NCI-H2107 treated with DMSO at 0.1 percent for 48 hours (cell line): ENCODE results near the gene FGF22.
"Not testable (repeated sequence)": the region's sequence is repeated elsewhere in the genome, so short reads cannot be mapped to it uniquely, and the experiment has no call there.

Experiments
- DNase-seq: peaks from one replicate; lab custom pipeline; 2025; ENCODE audit not compliant: unreplicated experiment; lab: John Stamatoyannopoulos, UW

Gene FGF22

GRCh38 chr19:639253-640160 is at the start of gene FGF22:
Gene FGF22, plus strand, starts transcription at chr19:639879. Its CDS starts 47 bp downstream, at chr19:639926.
- peak; percentile 31 for DNase-seq

- DNase-seq = no peak
These were observed 49.3 kb upstream of the FGF22 start for GRCh38 chr19:590396-590745.

DNA sequence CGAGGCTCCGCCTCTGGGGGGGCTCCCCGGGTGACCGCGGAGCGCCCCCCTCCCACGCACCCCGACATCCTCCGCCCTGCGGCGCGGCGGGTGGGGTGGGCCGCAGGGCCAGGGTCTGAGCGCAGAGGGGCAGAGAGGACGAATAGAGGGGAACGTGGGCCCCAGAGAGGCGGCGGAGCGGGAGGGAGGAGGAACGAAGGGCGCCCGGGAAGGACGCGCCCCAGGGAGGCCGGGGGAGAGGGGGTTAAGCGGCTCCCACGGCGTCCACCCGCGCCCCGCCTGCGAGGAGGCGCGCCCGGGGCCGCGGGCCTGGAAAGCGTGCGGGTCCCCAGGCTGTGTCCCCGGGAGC is 49.0 kb upstream of the FGF22 start:
- no peak for DNase-seq

- DNase-seq = no peak
These were observed 48.4 kb upstream of the FGF22 start for GRCh38 chr19:591099-591958.

- DNase-seq = no peak
These were observed 47.6 kb upstream of the FGF22 start for GRCh38 chr19:592101-592500.

- DNase-seq = no peak
These were observed 46.6 kb upstream of the FGF22 start for GRCh38 chr19:593055-593454.

- no peak for DNase-seq
These were observed 46.2 kb upstream of the FGF22 start for GRCh38 chr19:593505-593904.

DNA sequence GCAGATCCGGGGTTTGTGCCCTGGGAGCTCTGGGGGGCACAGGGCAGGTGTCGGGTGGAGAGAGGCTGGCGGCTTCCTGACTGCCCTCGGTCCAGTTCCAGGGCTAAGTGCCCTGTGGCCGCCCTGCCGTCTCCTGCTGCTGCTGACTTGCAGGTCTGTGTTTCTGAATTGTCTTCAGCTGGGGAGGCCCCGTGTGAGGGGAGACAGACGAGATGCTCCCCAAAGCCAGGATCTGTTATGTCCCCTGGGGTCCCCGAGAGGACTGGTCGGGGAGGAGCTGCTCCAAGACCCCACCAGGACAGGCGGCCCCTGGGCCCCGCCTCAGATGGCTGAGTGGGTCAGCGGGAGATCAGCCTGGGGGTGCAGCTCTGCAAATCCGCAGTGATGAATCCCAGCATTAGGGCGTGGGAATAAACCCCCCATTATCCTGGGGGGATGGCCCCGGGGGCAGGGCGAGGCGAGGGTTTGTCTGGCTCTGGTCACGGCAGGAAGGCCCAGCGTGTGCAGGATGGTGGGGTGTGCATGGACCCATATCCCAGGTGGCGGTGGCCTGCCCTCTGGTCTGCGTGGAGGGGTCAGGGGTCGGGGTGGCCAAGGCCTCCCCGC is 45.3 kb upstream of the FGF22 start:
- no peak for DNase-seq

- no peak for DNase-seq
These were observed 44.1 kb upstream of the FGF22 start for GRCh38 chr19:595326-596262.

- no peak for DNase-seq
These were observed 43.4 kb upstream of the FGF22 start for GRCh38 chr19:596263-596655.

DNA sequence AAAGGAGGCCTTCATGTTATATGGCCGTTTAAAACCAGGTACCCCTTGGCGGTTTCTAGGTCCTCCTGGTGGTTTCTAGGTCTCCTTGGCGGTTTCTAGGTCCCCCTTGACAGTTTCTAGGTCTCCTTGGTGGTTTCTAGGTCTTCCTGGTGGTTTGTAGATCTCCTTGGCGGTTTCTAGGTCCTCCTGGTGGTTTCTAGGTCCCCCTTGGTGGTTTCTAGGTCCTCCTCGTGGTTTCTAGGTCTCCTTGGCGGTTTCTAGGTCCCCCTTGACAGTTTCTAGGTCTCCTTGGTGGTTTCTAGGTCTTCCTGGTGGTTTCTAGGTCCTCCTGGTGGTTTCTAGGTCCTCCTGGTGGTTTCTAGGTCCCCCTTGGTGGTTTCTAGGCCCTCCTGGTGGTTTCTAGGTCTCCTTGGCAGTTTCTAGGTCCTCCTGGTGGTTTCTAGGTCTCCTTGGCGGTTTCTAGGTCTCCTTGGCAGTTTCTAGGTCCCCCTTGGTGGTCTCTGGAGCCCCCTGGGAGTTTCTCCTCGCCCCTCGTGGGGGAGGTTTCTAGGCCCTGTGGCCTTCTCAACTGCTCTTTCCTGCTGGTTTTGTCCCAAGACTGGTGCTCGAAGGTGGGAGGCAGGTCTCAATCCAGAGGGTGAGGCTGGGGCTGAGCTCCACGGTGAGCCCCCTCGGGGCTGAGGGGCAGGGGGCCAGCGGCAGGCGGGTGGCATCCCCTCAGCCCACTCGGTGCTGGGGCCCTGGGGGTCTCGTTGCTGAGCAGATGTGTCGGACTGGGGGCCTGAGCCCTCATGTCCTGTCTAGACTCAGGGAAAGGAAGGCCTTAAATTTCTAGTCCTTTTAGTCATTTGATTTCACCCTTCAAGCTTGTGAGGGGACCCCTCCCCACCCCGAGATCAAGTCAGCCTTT is 42.0 kb upstream of the FGF22 start:
- DNase-seq = no peak

DNA sequence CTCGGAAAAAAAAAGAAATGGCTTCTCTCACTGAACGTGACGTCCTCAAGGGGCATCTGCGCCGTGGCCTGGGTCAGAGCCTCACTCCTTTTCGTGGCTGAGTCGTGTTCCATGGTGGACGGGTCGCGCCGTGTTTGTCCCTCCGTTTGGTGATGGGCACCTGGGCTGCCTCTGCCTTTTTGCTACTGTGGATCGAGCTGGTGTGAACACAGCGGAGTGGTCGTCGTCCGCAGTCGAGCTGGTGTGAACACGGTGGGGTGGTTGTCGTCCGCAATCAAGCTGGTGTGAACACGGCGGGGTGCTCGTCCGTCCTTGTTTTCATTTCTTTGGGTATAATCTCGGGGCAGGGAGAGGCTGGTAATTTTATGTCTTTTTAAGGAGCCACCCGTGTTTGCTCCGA is 38.4 kb upstream of the FGF22 start:
- no peak for DNase-seq

GRCh38 chr19:601790-602189 is 37.9 kb upstream of the FGF22 start:
- DNase-seq = no peak

DNA sequence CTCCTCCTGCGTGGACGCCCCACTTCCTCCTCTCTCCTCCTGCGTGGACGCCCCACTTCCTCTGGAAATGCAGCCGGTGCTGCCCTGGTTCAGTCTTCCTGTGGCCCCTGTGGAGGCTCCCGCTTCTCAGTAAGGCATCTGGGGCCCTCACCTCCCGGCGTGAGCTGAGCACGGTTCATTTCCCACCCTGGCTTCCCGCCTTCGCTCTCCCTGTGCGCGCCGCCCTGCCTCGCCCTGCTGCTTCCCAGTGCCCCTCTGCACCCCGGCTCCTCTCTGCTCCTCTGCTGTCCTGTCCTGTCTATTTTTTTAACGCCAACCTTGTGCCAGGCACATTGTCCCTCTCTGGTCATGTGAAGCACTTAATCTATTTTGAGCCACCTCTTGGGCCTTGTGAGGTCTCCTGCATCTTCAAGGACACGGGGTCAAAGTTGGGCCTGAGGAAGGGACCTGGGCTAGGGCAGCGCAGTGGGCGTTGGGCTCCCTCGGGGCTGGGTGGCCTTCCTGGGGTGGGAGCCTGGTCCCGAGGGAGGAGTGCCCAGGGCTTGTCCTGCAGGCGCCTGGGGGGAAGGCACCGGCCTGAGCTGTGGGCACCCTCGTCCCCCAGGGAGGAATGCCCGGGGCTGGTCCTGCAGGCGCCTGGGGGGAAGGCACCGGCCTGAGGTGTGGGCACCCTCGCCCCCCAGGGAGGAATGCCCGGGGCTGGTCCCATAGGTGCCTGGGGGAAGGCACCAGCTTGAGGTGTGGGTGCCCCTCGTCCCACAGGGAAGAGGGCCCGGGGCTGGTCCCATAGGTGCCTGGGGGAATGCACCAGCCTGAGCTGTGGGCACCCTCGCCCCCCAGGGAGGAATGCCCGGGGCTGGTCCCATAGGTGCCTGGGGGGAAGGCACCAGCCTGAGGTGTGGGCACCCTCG is 37.0 kb upstream of the FGF22 start:
- no peak for DNase-seq

DNA sequence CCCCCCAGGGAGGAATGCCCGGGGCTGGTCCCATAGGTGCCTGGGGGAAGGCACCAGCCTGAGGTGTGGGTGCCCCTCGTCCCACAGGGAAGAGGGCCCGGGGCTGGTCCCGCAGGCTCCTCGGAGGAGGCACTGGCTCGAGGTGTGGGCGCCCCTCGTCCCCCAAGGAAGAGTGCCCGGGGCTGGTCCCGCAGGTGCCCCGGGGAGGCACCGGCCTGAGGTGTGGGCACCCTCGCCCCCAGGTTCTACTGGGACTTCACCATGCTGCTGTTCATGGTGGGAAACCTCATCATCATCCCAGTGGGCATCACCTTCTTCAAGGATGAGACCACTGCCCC is 36.4 kb upstream of the FGF22 start:
- not testable (repeated sequence) for DNase-seq

GRCh38 chr19:603779-604178 is 35.9 kb upstream of the FGF22 start:
- DNase-seq = not testable (repeated sequence)

GRCh38 chr19:604355-604754 is 35.3 kb upstream of the FGF22 start:
- no peak for DNase-seq

DNA sequence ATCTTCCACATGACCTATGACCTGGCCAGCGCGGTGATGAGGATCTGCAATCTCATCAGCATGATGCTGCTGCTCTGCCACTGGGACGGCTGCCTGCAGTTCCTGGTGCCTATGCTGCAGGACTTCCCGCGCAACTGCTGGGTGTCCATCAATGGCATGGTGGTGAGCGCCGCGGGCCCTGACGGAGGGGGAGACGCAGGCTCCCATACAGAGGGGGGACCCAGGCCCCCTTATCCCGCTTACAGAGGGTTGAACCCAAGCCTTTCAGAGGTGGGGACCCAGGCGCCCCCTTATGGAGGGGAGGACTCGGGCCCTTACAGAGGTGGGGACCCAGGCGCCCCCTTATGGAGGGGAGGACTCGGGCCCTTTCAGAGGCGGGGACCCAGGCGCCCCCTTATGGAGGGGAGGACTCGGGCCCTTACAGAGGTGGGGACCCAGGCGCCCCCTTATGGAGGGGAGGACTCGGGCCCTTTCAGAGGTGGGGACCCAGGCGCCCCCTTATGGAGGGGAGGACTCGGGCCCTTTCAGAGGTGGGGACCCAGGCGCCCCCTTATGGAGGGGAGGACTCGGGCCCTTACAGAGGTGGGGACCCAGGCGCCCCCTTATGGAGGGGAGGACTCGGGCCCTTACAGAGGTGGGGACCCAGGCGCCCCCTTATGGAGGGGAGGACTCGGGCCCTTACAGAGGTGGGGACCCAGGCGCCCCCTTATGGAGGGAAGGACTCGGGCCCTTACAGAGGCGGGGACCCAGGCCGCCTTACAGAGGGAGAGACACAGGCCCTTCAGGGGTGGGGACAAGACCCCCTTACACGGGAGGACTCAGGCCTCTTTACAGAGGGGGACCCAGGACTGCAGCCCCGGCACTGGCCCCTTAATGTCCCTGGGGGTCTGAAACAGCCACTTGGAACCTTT is 34.4 kb upstream of the FGF22 start:
- not testable (repeated sequence) for DNase-seq
